Testis (tissue), 2 donors: ENCODE measurements around the gene C1R.

Source experiments
- CTCF ChIP-seq, 3 experiments: fragments of 450-650 bp in 2 of 3; fragments of 200-600 bp in 1 of 3; sonication (generic) in 1 of 3; IDR thresholded peaks; one replicate each; pipeline ENCODE4 v1.5.1; 2016 to 2019; ENCODE audit warnings: antibody characterized with exemption in 3 of 3, mild to moderate bottlenecking in 2 of 3, moderate library complexity in 1 of 3
- POLR2A ChIP-seq: fragments of 450-650 bp; IDR thresholded peaks from one replicate; pipeline ENCODE4 v1.6.1; 2017; ENCODE audit warnings: antibody characterized with exemption, mild to moderate bottlenecking, moderate library complexity

GRCh38 chr12:7075939-7076338, 16.3 kb downstream of the C1R start:
- TF ChIP-seq CTCF (IDR thresholded peaks at IDR 0.05): no peak
- TF ChIP-seq POLR2A: no peak
